Measurements from ENCODE around the gene SCYL1. TPM values are rescaled to one million over a fixed set of nuclear protein-coding genes. Genes with fewer than 3 reads are reported as not detected.

SCYL1 gene
- total RNA-seq, 1 donor from 2014 or later, result 30.2 TPM

DNA sequence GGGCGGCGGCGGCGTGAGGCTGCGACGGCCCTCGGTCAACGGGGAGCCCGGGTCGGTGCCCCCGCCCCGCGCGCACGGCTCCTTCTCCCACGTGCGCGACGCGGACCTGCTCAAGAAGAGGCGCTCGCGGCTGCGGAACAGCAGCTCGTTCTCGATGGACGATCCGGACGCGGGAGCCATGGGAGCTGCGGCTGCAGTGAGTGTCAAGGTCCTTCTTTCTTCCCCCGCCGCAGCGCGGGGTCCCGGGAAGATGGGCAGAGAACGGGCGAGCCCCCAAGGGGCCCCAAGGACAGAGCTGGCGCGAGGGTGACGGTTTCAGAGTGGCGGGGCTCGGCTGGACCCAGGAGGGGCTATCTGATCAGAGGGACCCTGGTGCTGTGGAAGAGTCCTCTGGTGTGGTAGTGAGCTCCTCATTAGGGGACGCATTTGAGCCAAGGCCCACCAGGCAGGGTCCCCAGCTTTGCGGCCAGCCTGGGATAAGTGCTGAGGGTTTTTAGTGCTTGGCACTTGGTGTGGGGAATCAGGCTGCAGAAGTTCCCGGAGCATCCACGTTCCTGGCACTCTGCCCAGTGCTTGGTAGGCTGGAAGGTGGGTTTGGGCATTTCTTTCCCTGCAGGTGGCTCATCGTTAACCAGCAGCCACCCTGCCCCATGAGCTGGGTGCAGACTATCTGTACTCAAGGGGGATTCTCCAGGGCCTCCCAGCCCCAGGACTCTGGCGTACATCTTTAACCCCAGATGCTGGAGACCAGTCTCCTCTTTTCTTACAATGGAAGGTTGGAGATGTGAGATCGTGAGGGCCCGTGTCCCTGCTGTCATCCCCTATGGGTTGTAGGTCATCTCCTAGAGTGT lies 60.7 kb downstream of the SCYL1 start:
- DNase-seq, result no peak

- DNase-seq, result no peak
Observed at GRCh38 chr11:65586247-65586630, 61.4 kb downstream of the SCYL1 start.

DNA sequence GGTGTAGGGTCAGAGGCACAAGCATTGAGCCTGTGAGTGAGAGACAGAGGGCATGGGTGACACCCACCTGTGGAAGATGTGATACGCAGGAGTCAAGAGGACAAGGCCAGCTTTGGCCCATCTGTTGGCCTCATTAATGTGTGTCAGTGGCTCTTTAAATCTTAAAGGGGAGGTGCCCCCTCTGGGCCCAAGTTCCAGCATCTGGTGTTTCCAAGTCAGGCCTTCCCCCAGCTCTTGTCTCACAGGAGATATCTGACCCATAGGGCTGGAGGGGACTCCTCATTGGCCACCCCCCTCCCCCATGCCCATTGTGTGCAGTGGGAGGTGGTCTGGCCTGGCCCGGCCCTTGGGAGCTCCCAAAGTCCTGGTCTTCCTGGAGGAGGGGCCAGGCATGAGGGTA lies 61.8 kb downstream of the SCYL1 start:
- no peak for DNase-seq

Small RNAs within 50 kb of the gene (small RNA-seq; reads per million reads assigned to genes)
- gene AP001362.1 (ENCODE audit: low replicate concordance), result not detected
- gene RF01684 (ENCODE audit: low replicate concordance), result not detected

Other genes with a start within 250 kb of the SCYL1 start
- 3.7 TPM for gene CDC42EP2, start 210.2 kb upstream of the SCYL1 start, total RNA-seq
- gene DPF2, start 191.2 kb upstream of the SCYL1 start, total RNA-seq, result 30.2 TPM
- gene TIGD3, start 170.3 kb upstream of the SCYL1 start, total RNA-seq, result 0.20 TPM
- 4.6 TPM for gene SLC25A45, start 142.4 kb upstream of the SCYL1 start, total RNA-seq
- 24.6 TPM for gene FRMD8, start 138.4 kb upstream of the SCYL1 start, total RNA-seq
- 308 TPM for gene NEAT1, start 102.3 kb upstream of the SCYL1 start, total RNA-seq
- 23,607 TPM for gene MALAT1, start 26.0 kb upstream of the SCYL1 start, total RNA-seq
- gene LTBP3, start 33.3 kb downstream of the SCYL1 start, total RNA-seq, result 56.0 TPM
- gene ZNRD2, start 45.4 kb downstream of the SCYL1 start, total RNA-seq, result 18.5 TPM
- gene FAM89B, start 47.5 kb downstream of the SCYL1 start, total RNA-seq, result 9.8 TPM
- gene EHBP1L1, start 51.0 kb downstream of the SCYL1 start, total RNA-seq, result 49.5 TPM
- gene KCNK7, start 70.7 kb downstream of the SCYL1 start, total RNA-seq, result 8.5 TPM
- gene MAP3K11, start 89.1 kb downstream of the SCYL1 start, total RNA-seq, result 20.8 TPM
- 8.6 TPM for gene PCNX3, start 90.7 kb downstream of the SCYL1 start, total RNA-seq
- 12.1 TPM for gene SIPA1, start 113.0 kb downstream of the SCYL1 start, total RNA-seq
- 22.6 TPM for gene RELA, start 137.8 kb downstream of the SCYL1 start, total RNA-seq
- 30.0 TPM for gene KAT5, start 187.2 kb downstream of the SCYL1 start, total RNA-seq
- gene RNASEH2C, start 195.7 kb downstream of the SCYL1 start, total RNA-seq, result 12.9 TPM